HG02870 (cell line): ENCODE measurements around the gene DARS1.

Experiments
- ATAC-seq: cut with Tn5 transposase; IDR thresholded peaks from one replicate; pipeline ENCODE4 v1.9.1; 2021; ENCODE audit warnings: mild to moderate bottlenecking, moderate library complexity; ENCODE audit not compliant: unreplicated experiment

Gene DARS1

GRCh38 chr2:135948141-135948540 lies 37.3 kb downstream of the DARS1 start:
- no peak for ATAC-seq

- ATAC-seq: no peak
Measured at GRCh38 chr2:135947483-135947882, 37.9 kb downstream of the DARS1 start.

DNA sequence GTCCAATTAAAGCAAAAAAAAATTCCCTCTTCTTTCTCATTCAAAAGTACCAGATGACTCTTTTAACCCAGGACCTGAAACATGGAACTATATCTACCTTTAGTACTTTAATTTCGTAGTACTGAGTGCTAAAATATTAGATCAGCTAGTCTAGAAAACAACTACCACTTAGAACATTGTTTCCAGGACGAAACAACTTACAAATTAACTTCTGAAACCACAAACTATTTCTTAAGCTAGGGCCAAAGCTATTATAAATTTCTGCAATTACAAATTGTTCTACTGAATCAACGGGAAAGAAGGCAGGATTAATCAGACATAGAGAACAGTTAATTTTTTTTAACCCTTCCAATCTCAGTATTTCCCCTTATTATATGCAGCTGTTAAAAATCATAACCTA lies 39.9 kb downstream of the DARS1 start:
- ATAC-seq: no peak

GRCh38 chr2:135944625-135945024 lies 40.8 kb downstream of the DARS1 start:
- no peak for ATAC-seq

DNA sequence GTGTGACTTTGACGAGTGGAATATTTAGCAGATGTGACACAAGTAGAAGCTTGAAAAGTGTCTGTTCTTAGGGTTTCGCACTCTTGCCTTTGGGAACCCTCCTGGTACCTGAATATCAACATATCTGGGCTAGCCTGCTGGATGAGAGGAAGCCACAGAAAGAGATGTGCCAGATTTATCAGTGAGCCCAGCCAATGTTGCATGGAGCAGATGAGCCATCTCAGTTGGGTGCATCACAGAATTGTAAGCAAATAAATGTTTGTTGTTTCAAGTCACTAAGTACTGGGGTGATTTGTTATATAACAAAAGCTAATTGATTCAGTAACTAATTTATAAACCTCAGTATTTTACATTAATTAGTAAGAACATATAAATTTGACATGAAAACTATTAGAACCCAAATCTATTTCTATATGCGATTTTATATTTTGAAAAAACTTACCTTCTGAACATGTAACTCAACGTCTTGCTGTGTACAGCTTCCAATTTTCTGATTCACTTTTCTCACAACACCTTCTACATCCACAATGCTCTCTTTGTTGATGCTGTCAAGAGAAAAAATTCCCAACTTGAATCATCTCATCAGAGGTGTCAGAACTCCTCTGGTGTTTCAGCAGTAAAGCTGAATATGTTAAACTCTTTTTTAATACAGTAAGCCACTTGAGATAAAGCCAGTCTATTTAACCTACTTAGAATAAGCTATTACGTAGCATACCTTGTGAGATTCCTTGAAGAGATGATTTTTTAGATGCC lies 42.3 kb downstream of the DARS1 start:
- no peak for ATAC-seq

DNA sequence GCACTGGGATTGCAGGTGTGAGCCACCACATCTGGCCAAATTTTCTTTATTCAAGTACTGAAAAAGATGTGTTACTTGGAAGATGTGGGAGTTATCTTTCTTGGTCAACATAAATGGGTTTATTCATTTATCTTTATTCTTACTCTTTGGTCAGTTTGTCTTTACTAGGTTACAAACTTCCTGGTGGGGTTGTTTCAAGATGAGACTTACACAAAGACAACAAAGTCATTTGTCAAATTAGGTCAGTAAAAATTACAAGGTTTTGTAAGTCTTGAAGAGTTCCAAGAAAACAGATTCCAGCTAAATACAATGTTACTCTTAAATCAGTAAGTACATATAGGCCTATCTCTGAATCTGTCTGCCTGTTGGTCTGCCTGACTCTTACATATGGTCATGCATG lies 48.9 kb downstream of the DARS1 start:
- no peak for ATAC-seq

GRCh38 chr2:135935914-135936313 lies 49.5 kb downstream of the DARS1 start:
- ATAC-seq: no peak

DNA sequence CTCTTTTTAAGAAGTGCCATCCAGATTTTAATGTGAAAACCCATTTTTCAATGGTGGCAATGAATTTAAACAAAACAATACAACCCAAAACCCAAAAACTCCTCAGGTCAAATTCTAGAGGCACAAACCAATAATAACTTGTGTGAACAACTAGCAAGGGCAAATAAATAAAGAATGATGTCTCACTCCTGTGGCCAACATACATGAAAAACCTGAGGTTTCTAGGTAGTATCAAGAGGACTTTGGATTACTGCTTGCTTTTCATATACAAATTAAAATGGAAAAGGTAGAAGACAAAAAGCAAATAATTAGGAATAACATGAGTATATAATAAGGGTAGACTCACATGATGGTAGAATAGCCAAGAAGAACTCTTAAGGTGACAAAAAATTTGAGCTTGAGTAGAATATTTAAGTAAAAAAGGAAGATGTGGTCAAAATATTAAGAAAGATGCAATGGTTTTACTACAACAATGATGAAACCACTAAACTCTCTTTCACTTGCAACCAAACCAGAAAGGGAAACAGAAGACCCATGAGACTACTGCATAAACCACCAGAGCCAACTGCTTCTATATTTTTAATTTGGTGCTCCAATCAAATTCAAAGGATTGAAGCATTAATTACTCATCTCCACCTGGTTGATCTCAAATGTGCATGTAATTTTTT lies 53.5 kb downstream of the DARS1 start:
- ATAC-seq: peak; percentile 93

- ATAC-seq: no peak
Measured at GRCh38 chr2:135926605-135927004, 58.8 kb downstream of the DARS1 start.

GRCh38 chr2:135925571-135925970 lies 59.9 kb downstream of the DARS1 start:
- ATAC-seq: no peak

GRCh38 chr2:135916207-135916606 lies 69.2 kb downstream of the DARS1 start:
- no peak for ATAC-seq

- ATAC-seq: no peak
Measured at GRCh38 chr2:135914485-135914884, 70.9 kb downstream of the DARS1 start.

DNA sequence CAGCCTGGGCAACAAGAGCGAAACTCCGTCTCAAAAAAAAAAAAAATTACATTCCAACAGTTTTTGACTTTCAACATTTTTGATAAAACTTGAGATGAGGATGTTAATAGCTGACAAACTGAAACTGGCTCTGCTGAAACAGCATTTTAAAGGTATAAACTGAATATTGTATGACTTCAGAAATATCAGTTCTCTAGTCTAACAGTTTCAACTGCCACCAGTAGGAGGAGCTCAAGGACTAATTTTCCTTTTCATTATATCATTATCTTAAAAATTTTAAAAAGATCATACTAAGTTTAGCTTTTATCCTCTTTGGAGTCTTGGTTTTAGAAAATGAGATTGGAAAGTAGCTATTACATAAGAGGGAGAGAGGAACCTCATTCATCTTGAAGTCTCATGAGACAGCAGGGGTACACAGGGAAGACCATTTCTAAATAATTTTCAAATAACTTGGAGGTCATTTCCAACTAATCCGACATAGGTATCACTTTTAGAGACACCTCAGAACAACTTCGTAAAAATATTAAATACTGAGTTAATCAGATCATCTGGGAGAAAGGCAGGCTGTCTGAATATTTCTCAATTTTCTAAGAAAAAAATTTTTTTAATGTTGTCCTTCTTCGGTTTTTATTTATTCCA lies 71.6 kb downstream of the DARS1 start:
- ATAC-seq: no peak

GRCh38 chr2:135909976-135910375 lies 75.5 kb downstream of the DARS1 start:
- no peak for ATAC-seq

DNA sequence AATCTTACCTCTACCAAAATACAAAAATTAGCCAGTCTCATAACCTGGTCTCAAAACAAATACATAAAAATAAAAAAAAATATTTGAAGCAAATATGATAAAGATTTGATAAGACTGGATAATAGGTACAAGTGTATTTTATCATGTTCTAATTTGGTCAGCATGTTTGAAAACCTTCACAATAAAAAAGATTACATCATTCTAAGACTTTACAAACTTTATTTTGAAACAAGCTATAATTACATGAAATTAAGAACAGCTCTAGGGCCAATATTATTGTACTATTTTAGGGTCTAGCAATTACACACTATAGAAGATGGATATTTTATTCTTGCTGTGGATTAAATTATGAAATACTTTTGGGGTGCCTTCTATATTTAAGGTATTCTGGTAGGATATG lies 79.7 kb downstream of the DARS1 start:
- no peak for ATAC-seq

GRCh38 chr2:135904341-135904989 lies 81.0 kb downstream of the DARS1 start:
- no peak for ATAC-seq

- ATAC-seq: no peak
Measured at GRCh38 chr2:135903650-135904049, 81.8 kb downstream of the DARS1 start.

DNA sequence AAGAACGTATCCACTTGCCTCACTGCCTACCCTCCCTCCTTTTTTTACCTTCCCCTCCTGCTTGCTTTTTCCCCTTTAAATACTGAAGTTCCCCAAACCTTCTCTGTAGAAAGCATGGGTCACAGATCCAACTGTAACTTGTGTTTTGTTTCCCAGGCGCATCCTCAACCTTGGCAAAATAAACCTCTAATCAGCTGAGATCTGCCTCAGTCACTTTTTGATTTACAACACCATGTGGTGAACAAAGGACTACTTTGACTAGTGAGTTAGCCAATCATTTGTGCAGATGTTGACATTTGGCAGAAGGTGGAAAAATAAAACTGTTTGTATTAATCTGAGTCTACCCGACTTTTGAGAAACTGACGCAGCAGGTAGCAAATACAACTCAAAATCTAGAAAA lies 85.9 kb downstream of the DARS1 start:
- no peak for ATAC-seq

GRCh38 chr2:135898234-135898786 lies 87.1 kb downstream of the DARS1 start:
- no peak for ATAC-seq

GRCh38 chr2:135894930-135895329 lies 90.5 kb downstream of the DARS1 start:
- ATAC-seq: no peak

DNA sequence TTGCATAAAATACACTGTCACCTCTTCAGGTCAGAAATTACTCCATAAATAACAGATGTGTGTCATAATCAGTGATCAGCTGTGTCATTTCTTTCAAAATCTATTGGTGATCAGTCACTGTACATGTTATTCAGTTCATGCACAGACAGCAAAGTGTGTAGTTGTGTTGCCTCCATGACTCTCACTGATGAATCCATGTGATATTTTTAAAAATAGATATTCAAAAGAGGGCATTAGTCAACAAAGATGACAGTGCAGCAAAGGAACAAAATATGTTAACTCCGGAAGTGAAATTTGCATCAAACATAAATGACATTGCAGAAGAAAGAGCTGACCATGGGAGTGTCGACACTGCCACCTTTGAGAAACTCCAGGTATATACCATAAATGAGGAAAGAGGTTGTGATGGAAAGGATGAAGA lies 92.0 kb downstream of the DARS1 start:
- ATAC-seq: no peak
